HepG2 (cell line): ENCODE results near the gene GDPD1. TPM values are rescaled to one million over a fixed set of nuclear protein-coding genes. Genes with fewer than 3 reads are reported as not detected.

ENCODE experiments used
- FOXC1 ChIP-seq: sonication (generic); formaldehyde crosslinking; IDR thresholded peaks from 2 replicates; pipeline ENCODE4 v1.8.0; 2022; ENCODE audit warnings: mild to moderate bottlenecking, missing genetic modification reagents, borderline replicate concordance
- POLR2G ChIP-seq: fragments of 200-400 bp; formaldehyde crosslinking; IDR thresholded peaks from 2 replicates; pipeline ENCODE4 v1.6.1; 2018; ENCODE audit warnings: mild to moderate bottlenecking, low read depth, low read length, moderate library complexity
- SAP130 ChIP-seq: IDR thresholded peaks from 2 replicates; pipeline ENCODE4 v1.6.1; 2016; ENCODE audit warnings: low read depth
- ZBTB3 ChIP-seq: sonication (generic); formaldehyde crosslinking; IDR thresholded peaks from 2 replicates; pipeline ENCODE4 v1.4.0; 2020; ENCODE audit warnings: low read depth, mild to moderate bottlenecking, moderate library complexity, missing genetic modification reagents, borderline replicate concordance
- ZNF383 ChIP-seq: sonication (generic); formaldehyde crosslinking; IDR thresholded peaks from 2 replicates; pipeline ENCODE4 v1.4.0; 2020; ENCODE audit warnings: missing genetic modification reagents, mild to moderate bottlenecking, borderline replicate concordance
- ZNF572 ChIP-seq: sonication (generic); formaldehyde crosslinking; IDR thresholded peaks from 2 replicates; pipeline ENCODE4 v1.5.1; 2020; ENCODE audit warnings: mild to moderate bottlenecking, missing genetic modification reagents
- polyA plus RNA-seq, 8 experiments: library from polyadenylated mRNA; depleted of rRNA in 3 of 8; stranded (reverse) in 7 of 8; unstranded in 1 of 8; fragments of >200 nt; fragmentation: Illumina TruSeq in 4 of 8; extraction: Trizol in 4 of 8; gene quantifications; 2 replicates each; pipeline versions ENCODE4 v1.2.1 to v1.2.3, GENCODE V29; 2011 to 2016; ENCODE audit warnings: low read depth in 4 of 8, missing spikeins in 1 of 8, mixed read lengths in 1 of 8; ENCODE audit not compliant: insufficient read depth in 1 of 8
- total RNA-seq, 5 experiments: library from RNA; depleted of rRNA; stranded (reverse); fragments of >200 nt; fragmentation: Illumina TruSeq; extraction: Trizol; gene quantifications; 2 replicates each; pipeline ENCODE4 v1.2.3, GENCODE V29; 2016; ENCODE audit warnings: low read depth in 1 of 5
- TF ChIP-seq, protein P1 (sequence below): sonication (generic); formaldehyde crosslinking; IDR thresholded peaks from 2 replicates; pipeline ENCODE4 v1.4.0; 2020; ENCODE audit warnings: missing genetic modification reagents
- TF ChIP-seq, protein P2 (sequence below): sonication (generic); formaldehyde crosslinking; IDR thresholded peaks from 2 replicates; pipeline ENCODE4 v1.4.0; 2020; ENCODE audit warnings: mild to moderate bottlenecking, missing genetic modification reagents
- TF ChIP-seq, protein P3 (sequence below), 2 experiments: sonication (generic) in 1 of 2; formaldehyde crosslinking in 1 of 2; IDR thresholded peaks; 2 replicates each; pipeline versions ENCODE4 v1.4.0 to v1.6.1; 2016 to 2020; ENCODE audit warnings: borderline replicate concordance in 1 of 2, low read depth in 1 of 2, mild to moderate bottlenecking in 1 of 2, missing genetic modification reagents in 1 of 2
- TF ChIP-seq, protein P4 (sequence below): sonication (generic); formaldehyde crosslinking; IDR thresholded peaks from 2 replicates; pipeline ENCODE4 v1.8.1; 2023; ENCODE audit warnings: mild to moderate bottlenecking, missing genetic modification reagents

Gene GDPD1
- total and polyA plus RNA-seq, 2 of the 13 experiments (the other 11 are each of a cell fraction or from before 2014, with no cell fraction given), result 6.0 to 7.7 TPM

DNA sequence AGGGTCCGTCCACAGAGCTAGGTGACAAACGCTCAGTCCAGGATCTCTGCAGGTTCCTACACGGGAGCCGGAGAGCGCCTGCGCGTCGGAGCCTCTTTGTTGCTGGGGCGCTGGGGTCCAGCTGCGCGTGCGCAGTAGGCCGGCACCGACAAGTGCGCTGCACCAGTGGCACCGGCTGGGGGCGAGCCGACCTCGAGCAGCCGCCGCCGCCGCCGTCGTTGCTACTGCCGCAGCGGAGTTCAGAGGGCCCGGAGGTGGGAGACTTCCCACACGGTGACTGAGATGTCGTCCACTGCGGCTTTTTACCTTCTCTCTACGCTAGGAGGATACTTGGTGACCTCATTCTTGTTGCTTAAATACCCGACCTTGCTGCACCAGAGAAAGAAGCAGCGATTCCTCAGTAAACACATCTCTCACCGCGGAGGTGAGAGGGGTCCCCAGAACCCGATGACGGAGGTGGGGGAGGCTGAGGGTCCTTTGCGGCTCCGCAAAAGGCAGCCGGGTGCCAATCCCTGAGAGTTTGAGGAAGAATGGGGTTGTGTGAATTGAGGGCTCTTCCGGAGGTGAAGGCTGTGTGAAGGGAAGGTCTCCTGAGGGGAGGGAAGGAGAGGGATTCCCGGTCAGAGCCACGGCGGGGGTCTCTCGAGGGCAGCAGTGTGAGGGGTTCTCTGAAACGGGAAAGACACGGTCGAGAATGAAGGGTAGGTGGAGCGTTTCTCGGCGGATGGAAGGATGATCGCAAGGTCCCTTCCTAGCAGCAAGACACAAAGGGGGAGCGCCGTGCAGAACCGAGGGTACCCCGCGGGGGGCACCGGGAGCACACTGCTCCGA, at the start of gene GDPD1 (continued):
- TF ChIP-seq, protein P1, sequence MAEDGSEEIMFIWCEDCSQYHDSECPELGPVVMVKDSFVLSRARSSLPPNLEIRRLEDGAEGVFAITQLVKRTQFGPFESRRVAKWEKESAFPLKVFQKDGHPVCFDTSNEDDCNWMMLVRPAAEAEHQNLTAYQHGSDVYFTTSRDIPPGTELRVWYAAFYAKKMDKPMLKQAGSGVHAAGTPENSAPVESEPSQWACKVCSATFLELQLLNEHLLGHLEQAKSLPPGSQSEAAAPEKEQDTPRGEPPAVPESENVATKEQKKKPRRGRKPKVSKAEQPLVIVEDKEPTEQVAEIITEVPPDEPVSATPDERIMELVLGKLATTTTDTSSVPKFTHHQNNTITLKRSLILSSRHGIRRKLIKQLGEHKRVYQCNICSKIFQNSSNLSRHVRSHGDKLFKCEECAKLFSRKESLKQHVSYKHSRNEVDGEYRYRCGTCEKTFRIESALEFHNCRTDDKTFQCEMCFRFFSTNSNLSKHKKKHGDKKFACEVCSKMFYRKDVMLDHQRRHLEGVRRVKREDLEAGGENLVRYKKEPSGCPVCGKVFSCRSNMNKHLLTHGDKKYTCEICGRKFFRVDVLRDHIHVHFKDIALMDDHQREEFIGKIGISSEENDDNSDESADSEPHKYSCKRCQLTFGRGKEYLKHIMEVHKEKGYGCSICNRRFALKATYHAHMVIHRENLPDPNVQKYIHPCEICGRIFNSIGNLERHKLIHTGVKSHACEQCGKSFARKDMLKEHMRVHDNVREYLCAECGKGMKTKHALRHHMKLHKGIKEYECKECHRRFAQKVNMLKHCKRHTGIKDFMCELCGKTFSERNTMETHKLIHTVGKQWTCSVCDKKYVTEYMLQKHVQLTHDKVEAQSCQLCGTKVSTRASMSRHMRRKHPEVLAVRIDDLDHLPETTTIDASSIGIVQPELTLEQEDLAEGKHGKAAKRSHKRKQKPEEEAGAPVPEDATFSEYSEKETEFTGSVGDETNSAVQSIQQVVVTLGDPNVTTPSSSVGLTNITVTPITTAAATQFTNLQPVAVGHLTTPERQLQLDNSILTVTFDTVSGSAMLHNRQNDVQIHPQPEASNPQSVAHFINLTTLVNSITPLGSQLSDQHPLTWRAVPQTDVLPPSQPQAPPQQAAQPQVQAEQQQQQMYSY, result no peak
- TF ChIP-seq SAP130 (CRISPR knock-in tag) (peak; percentile 75), ZNF383 (CRISPR knock-in tag) (peak; percentile 74; the same call in 1 of the 2 replicates), ZNF572 (CRISPR knock-in tag) (no peak; the same call in 1 of the 2 replicates), FOXC1 (CRISPR knock-in tag) (no peak; the same call in none of the 2 replicates), POLR2G (peak; percentile 88), ZBTB3 (CRISPR knock-in tag) (no peak; the same call in 1 of the 2 replicates)
- TF ChIP-seq, protein P2, sequence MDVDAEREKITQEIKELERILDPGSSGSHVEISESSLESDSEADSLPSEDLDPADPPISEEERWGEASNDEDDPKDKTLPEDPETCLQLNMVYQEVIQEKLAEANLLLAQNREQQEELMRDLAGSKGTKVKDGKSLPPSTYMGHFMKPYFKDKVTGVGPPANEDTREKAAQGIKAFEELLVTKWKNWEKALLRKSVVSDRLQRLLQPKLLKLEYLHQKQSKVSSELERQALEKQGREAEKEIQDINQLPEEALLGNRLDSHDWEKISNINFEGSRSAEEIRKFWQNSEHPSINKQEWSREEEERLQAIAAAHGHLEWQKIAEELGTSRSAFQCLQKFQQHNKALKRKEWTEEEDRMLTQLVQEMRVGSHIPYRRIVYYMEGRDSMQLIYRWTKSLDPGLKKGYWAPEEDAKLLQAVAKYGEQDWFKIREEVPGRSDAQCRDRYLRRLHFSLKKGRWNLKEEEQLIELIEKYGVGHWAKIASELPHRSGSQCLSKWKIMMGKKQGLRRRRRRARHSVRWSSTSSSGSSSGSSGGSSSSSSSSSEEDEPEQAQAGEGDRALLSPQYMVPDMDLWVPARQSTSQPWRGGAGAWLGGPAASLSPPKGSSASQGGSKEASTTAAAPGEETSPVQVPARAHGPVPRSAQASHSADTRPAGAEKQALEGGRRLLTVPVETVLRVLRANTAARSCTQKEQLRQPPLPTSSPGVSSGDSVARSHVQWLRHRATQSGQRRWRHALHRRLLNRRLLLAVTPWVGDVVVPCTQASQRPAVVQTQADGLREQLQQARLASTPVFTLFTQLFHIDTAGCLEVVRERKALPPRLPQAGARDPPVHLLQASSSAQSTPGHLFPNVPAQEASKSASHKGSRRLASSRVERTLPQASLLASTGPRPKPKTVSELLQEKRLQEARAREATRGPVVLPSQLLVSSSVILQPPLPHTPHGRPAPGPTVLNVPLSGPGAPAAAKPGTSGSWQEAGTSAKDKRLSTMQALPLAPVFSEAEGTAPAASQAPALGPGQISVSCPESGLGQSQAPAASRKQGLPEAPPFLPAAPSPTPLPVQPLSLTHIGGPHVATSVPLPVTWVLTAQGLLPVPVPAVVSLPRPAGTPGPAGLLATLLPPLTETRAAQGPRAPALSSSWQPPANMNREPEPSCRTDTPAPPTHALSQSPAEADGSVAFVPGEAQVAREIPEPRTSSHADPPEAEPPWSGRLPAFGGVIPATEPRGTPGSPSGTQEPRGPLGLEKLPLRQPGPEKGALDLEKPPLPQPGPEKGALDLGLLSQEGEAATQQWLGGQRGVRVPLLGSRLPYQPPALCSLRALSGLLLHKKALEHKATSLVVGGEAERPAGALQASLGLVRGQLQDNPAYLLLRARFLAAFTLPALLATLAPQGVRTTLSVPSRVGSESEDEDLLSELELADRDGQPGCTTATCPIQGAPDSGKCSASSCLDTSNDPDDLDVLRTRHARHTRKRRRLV (CRISPR knock-in tag), result no peak; the same call in 1 of the 2 replicates
- TF ChIP-seq, protein P3, sequence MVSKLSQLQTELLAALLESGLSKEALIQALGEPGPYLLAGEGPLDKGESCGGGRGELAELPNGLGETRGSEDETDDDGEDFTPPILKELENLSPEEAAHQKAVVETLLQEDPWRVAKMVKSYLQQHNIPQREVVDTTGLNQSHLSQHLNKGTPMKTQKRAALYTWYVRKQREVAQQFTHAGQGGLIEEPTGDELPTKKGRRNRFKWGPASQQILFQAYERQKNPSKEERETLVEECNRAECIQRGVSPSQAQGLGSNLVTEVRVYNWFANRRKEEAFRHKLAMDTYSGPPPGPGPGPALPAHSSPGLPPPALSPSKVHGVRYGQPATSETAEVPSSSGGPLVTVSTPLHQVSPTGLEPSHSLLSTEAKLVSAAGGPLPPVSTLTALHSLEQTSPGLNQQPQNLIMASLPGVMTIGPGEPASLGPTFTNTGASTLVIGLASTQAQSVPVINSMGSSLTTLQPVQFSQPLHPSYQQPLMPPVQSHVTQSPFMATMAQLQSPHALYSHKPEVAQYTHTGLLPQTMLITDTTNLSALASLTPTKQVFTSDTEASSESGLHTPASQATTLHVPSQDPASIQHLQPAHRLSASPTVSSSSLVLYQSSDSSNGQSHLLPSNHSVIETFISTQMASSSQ (IDR thresholded peaks at IDR 0.05; ENCODE audit: low read depth), result no peak
- TF ChIP-seq, protein P3 (CRISPR knock-in tag; IDR thresholded peaks at IDR 0.05; ENCODE audit: borderline replicate concordance), result peak; percentile 67; the same call in 1 of the 2 replicates
- TF ChIP-seq, protein P4, sequence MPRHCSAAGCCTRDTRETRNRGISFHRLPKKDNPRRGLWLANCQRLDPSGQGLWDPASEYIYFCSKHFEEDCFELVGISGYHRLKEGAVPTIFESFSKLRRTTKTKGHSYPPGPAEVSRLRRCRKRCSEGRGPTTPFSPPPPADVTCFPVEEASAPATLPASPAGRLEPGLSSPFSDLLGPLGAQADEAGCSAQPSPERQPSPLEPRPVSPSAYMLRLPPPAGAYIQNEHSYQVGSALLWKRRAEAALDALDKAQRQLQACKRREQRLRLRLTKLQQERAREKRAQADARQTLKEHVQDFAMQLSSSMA (CRISPR knock-in tag), result 0 out of 2 replicates have a peak, but pooled peaks have one; percentile 18
